HG02610 (cell line): Measurements from ENCODE around the gene RASIP1.
"Not testable (repeated sequence)": the region's sequence is repeated elsewhere in the genome, so short reads cannot be mapped to it uniquely, and the experiment has no call there.

Experiments used
- ATAC-seq: cut with Tn5 transposase; IDR thresholded peaks from one replicate; pipeline ENCODE4 v1.9.1; 2021; ENCODE audit warnings: mild to moderate bottlenecking, moderate library complexity; ENCODE audit not compliant: unreplicated experiment

Gene RASIP1

DNA sequence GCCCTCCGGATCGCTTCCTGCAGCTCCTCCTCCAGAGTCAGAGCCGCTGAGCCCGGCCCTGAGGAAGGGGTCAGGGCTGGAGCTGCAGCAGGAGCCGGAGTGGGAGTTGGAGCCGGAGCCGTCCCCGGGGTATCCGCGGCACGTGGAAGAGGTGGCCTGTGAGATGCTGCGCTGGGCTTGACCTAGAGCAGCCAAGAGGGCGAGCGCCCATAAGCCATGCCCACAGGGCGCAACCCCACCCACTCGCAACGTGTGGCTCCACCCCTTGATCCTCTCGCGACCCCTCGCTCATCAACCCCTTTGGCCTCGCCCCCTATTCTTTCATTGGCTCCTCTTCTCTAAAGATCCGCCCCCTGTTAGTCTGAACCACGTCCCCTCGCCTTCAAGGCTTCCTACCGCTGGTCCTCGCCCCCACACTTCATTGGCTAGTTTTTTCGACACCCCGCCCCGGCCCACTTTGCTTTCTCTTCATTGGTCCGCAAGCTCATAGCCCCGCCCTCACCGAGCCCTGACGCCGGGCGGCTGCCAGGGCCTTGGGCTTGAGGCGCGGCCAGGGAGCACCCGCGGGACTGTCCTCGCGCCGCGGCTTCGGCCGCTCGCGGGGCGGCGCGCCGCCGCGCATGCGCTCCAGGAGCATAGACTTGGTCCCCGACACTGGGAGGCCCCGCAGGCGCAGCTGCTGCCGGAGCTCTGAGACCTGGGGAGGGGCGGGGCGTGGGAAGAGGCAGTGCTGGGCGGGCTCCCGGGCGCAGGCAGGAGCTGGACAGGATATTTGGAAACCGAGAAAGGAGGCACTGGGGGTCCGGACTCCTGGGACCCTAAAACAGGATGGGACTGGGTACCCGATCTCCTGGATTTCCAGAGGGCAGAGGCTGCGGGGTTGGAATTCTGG, 26.3 kb downstream of the RASIP1 start:
- ATAC-seq = peak; percentile 90

DNA sequence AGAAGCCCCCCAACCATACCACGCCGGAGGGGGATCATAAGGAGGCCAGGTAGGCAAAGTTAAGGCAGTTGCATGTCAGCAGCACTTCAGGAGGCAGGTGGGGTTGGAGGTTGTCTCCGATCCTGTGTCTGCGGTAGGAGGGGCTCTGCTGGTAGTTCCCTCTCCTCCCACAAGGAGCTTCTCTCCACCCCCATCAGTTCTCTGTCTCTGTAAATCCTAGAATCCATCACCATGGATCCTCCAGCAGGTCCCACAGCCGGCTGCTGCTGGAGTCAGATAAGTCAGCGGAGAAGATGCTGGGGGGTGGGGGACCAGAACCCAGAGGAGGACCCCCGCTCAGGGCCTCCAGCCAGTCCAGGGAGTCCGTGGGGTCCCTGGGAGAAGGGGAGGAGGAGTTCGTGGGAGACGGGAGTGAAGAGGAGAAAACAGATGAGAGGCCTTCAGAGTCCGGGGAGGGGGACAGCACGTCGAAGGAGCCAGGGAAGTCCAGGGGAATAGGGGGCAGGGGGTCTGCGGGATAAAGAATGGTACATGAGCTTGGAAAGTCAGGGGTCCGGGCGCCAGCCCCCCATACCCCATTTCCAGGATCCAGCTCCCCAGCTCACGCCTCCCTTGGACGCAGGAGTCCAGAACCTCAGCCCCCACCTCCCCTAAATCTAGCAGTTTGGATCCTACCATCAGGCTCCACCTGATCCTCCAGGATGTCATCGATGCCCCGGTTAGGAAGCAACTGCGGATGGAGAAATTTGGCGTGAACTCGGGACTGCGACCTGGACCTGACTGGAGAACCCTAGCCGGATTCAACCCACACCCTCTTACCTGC, 27.2 kb downstream of the RASIP1 start:
- no peak for ATAC-seq

DNA sequence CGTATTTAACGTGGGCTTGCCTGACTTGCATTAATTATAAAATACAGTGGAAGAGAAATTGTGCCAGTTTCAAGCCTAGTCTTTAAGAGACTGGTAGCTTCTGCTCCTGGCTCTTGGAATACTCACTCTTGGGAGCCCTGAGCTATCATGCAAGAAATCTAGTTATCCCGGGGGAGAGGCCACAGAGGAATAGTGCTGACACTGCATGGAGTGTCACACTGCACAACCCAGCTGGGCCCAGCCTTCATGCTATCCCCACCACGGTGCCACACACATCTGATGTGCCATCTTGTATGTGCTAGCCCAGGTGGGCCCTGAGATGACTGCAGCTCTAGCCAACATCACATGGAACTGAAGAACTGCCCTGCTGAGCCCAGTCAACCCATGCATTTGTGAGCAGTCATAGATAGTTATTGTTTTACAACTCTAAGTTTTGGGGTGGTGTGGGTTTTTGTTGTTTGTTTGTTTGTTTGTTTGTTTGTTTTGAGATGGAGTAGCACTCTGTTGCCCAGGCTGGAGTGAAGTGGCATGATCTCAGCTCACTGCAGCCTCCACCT, 29.2 kb downstream of the RASIP1 start:
- no peak for ATAC-seq

DNA sequence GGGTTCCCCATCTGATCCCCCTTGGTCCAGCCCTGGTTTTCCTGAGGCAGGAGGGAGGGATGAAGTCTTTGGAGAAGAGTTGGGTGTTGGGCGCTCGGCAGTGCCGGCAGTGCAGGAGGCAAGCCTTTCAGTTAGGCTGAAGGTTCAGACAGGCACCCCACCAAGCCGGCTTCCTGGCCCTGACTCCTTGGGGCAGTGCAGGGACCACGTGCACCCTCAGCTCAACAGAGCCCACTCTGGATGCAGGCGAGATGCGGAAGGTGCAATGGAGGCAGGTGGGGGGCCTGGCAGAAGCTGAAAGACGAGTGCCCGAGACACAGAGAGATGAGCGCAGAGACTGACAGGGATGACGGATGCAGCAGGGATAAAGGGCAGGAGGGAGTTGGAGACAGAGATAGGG, 31.9 kb downstream of the RASIP1 start:
- ATAC-seq = no peak

DNA sequence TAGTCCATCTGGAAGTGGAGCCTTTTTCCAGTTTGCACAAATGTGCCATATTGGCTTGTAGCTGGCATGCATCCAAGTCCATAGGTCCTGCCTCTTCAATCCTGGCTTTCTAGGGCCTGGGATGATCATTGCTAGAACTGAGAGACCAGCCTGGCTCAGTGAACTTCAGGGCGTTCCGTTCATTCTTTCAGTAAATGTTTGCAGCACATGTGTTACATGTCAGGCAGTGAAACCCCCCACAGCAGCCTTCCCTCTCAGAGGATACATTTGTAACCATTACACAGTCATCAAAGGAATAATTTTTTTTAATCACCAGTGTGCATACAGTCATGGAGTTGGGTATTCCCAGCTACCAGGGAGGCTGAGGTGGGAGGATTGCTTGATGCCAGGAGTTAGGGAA, 35.0 kb downstream of the RASIP1 start:
- no peak for ATAC-seq

DNA sequence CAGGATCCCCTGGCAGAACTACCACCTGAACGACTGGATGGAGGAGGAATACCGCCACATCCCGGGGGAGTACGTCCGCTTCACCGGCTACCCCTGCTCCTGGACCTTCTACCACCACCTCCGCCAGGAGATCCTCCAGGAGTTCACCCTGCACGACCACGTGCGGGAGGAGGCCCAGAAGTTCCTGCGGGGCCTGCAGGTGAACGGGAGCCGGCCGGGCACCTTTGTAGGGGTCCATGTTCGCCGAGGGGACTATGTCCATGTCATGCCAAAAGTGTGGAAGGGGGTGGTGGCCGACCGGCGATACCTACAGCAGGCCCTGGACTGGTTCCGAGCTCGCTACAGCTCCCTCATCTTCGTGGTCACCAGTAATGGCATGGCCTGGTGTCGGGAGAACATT, 37.1 kb downstream of the RASIP1 start:
- ATAC-seq = no peak

DNA sequence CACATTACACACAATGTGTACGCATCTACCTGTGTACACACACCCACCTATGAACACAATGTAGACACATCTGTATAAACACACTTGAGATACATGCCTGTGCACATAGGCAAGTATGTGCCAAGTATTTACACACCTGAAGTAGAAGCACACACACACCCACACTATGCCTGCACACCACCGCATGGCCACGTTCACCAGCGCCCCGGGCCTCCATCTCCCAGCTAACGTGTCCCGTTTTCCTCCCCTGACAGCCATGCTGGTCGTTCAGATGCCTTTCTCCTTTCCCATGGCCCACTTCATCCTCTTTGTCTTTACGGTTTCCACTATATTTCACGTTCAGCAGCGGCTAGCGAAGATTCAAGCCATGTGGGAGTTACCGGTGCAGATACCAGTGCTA, 37.7 kb downstream of the RASIP1 start:
- no peak for ATAC-seq

DNA sequence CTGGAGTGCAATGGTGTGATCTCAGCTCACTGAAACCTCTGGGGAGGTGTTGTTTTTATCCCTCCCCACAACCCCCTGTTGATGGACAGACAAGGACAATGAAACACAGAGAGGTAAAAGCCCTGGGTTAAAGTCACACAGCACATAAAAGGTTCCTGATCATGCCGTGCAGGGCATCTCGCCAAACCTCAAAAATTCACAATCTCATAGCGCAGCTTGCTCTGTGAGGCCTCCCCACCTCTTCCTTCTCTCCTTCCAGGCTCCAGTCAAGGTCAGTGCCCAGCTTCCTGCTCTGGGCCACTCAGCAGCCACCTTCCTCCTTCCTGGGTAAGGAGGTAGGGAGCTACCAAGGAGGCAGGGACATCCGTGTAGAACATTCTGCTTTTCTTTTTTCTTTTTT, 42.4 kb downstream of the RASIP1 start:
- no peak for ATAC-seq

DNA sequence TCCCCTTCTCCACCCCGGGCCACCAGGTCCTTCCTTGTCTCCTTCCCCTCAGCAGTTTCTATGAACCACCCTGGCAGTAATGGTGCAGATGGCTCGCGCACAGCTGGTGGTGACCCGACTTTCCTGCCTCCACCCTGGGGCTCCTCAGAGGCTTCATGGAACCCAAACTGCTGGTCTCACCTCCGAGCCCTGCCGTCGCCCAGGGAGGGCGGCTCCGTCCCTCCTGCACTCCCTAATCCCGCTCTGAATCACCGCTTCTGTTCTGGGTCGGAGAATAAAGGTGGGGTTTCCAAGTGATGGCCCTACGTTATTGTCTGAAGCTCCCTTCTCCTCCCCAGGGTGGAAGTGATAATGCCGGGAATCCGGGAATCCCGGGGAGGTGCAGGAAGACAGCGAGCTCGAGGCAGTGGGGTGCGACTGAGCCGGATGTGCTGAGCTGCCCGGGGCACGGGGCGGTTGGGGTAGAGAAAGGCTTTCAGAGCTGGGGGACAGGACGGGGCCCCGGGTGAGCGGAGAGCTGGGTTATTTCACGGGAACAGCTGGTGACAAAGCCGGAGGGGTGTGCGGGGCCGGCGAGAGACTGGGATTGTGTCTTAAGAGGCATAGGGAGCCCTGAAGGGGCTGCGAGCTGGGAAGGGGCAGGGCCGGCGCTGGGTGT, 43.9 kb downstream of the RASIP1 start:
- ATAC-seq = no peak

DNA sequence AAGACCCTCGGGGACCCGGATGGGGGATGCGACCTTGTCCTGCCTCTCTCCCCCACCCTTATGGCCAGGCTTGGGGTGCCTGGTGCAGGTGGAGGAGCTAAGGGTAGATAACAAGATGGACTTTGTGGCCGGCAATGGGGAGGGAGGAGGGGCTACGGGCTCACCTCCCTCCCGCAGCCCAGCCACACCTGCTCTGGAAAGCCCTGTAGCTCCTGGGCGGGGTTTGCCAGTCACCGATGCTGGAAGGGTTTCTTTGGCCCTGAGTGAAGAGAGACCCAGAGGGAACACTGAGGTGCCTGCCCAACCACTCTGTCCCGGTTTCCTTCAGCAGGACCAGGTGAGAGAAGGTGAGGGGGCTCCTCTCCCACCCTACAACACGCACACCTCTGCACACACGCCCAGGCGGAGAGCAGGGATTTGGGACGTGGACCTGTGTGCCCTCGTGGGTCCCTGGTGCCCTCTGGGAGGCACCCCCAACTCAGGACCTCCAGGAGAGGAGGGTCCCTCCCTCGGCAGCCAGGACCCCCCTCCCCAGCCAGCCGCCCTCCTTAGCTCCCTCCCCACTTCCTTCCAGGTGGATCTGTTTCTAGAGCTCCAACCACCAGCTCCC, 44.6 kb downstream of the RASIP1 start, which contains the start of gene FUT2:
TSS of gene FUT2 (plus strand) at position 229 of the 610 bp plus-strand sequence. CDS start 6,986 bp downstream, outside the sequence.
- no peak for ATAC-seq

DNA sequence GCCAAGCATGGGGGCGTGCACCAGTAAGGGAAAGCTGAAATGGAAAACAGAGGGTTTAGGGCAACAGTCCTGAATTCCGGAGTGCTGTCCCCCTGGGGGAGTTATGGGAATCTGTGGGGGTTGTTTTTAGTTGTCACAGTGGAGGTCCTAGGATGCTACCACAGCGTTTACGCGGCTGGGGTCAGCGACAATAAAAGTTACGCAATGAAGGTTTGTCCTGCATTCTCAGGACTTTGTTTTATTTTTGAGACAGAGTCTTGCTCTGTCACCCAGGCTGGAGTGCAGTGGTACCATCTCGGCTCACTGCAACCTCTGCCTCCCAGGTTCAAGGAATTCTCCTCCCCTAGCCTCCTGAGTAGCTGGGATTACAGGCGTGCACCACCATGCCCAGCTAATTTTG, 46.8 kb downstream of the RASIP1 start:
- ATAC-seq = not testable (repeated sequence)

DNA sequence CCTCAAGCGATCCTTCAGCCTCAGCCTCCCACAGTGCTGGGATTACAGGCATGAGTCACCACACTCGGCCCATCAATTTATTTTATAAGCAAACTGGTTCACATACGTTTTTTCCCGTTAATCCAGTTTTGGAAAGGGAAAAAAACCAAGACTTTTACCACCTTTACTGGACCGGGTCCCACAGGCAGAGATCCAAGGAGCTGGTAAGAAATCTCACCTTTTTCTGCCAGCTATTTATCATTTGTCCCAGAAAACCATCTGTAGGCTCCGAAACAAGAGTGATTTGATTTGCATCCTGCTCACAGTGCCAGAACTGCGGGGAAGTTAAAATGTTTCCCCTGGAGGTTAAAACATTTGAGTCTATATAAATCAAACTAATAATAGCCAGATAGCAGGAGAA, 51.0 kb downstream of the RASIP1 start:
- ATAC-seq = no peak

DNA sequence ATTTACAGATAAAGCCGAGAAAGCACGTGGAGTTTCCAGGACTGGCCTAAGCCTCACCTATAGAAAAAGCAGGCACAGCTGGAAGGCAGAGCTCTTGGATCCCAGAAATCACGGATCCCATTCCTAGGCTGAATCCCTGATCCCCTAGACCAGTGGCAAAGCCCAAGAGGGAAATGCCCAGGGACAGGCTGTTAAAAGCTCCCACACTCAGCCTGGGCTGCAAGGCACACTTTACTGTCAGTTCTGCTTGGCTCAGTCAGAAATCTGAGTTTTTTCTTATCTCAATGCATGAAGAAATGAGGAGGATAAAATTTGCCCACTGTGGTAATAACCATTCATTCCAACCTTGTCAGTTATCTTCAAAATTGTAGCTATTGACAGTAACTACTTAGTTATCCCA, 52.6 kb downstream of the RASIP1 start:
- no peak for ATAC-seq

DNA sequence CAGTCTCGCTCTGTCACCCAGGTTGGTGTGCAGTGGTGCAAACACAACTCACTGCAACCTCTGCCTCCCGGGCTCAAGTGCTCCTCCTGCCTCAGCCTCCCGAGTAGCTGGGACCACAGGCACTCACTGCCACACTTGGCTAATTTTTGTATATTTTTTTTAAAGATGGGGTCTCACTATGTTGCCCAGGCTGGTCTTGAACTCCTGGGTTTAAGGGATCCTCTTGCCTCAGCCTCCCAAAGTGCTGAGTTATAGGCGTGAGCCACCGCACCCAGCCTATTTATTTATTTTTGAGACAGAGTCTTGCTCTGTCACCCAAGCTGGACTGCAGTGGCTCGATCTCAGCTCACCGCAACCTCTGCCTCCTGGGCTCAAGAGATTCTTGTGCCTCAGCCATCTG, 53.8 kb downstream of the RASIP1 start:
- ATAC-seq = not testable (repeated sequence)

DNA sequence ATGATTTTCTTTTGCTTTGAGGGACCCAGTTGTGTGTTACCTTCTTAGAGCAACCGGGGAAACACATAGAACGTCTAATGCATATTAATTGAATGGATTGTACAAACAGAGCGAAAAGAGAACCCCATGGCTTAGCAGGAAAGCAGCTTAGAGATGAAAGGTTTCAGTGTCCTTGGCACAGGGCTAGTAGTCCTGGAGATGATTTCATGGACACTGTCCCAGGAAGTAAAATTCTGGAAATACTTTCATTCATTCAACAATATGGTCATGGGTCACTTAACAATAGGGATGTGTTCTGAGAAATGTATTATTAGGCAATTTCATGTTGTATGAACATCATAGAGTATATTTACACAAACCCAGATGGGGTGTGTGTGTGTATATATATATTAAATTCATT, 54.3 kb downstream of the RASIP1 start:
- no peak for ATAC-seq

DNA sequence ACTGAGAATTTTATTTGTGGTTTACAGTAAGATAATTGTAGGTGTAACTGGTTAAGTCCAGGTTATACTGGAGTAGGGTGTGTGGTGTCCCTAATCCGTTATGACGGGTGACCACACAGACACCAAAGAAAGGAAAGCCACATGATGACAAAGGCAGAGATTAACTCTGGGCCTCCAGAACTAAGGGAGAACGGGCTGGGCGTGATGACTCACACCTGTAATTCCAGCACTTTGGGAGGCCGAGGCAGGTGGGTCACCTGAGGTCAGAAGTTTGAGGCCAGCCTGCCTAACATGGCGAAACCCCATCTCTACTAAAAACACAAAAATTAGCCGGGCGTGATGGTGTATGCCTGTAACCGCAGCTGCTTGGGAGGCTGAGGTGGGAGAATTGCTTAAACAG, 54.8 kb downstream of the RASIP1 start:
- ATAC-seq = no peak

DNA sequence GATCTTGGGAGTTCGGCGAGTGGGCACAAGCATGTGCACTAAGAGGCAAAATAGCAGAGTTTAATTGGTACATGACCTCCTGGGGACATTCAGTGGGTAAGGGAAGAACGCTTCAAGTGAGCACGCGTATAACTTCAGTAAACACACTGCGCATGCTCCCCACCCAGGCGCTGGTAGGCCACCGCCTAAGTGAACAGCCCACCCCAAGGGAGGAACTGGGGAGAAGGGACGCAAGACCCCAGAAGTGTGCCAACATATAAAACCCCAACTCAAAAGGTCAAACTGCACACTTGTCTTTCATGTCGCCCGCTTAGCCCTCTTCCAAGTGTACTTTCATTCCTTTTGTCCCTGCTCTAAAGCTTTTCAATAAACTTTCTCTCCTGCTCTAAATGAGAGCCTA, 57.1 kb downstream of the RASIP1 start:
- no peak for ATAC-seq

DNA sequence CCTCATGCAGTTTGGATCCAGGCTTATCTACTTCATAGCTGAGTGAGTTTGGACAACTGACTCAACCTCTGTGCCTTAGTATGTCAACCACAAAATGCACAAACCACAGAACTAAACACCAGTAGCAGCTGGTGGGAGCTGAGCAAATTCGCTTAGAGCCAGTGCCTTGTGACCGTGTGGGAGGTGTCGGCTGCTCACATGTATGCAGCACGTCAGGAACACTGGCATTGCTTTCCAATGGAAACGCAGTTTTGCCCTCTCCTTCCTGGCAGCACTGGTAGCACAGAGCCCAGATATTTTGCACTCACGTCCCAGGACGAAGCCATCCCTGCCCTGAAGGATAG, 59.3 kb downstream of the RASIP1 start:
- no peak for ATAC-seq

DNA sequence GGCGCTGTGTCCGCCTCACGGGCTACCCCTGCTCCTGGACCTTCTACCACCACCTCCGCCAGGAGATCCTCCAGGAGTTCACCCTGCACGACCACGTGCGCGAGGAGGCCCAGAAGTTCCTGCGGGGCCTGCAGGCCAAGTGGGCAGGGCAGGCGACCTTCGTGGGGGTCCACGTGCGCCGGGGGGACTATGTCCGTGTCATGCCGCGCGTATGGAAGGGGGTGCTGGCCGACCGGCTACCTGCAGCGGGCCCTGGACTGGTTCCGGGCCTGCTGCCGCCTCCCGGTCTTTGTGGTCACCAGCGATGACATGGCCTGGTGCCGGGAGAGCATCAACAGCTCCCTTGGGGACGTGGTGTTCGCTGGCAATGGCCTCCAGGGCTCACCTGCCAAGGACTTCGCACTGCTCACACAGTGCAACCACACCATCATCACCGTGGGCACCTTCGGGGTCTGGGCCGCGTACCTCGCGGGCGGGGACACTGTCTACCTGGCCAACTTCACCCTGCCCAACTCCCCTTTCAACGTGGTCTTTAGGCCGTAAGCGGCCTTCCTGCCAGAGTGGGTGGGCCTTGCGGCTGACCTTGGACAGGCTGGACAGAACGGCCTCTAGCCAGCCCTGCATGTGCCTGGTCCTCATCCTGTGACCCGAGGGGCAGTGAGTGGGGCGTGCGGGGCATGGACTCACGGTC, 59.8 kb downstream of the RASIP1 start:
- no peak for ATAC-seq

DNA sequence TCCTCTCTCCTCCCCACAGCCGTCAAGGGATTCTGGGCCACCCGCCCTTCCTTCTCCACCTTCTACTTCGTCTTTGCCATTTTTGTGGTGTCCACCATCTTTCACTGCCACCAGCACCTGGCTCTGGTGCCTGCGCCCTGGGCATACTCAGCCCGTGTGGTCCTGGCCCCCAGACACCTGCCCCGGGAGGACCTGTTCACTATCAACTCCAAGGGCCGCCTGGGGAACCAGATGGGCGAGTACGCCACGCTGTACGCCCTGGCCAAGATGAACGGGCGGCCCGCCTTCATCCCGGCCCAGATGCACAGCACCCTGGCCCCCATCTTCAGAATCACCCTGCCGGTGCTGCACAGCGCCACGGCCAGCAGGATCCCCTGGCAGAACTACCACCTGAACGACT, 60.4 kb downstream of the RASIP1 start:
- ATAC-seq = not testable (repeated sequence)
